SU-DHL-6 (cell line): ENCODE data around the gene INPP5E.

Source experiments
- EZH2phosphoT487 ChIP-seq: fragments of 200-600 bp; sonication (generic), shearing (Covaris generic); conservative IDR thresholded peaks from 2 replicates; pipeline ENCODE4 v1.6.1; 2018; ENCODE audit warnings: mild to moderate bottlenecking, antibody characterized with exemption, low read length, moderate library complexity, mixed read lengths
- TF ChIP-seq, protein P1 (sequence below): fragments of 200-600 bp; sonication (generic); IDR thresholded peaks from one replicate; pipeline ENCODE4 v1.5.1; 2017; ENCODE audit warnings: antibody characterized with exemption, mild to moderate bottlenecking, low read length, moderate library complexity; ENCODE audit not compliant: insufficient read depth, poor library complexity, severe bottlenecking

DNA sequence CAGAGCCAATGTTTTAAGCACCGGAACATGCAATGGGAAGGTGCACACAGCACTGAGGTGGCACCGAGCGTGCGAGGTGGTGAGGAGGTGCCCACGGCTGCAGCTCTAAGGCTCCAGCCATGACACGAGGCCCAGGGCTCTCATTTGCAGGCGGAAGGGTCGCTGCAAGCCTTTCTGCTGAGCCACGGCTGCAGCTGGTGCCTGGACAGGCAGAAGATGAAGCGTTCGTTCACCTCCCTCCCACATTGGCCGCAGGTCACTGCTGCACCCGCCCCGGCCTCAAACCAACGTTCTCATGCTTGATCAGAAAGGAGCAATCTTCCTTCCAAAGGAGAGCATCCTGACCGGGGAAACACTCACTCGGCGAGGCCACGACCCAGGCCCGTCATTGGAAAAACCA is 4.5 kb upstream of the INPP5E start:
- TF ChIP-seq, protein P1, sequence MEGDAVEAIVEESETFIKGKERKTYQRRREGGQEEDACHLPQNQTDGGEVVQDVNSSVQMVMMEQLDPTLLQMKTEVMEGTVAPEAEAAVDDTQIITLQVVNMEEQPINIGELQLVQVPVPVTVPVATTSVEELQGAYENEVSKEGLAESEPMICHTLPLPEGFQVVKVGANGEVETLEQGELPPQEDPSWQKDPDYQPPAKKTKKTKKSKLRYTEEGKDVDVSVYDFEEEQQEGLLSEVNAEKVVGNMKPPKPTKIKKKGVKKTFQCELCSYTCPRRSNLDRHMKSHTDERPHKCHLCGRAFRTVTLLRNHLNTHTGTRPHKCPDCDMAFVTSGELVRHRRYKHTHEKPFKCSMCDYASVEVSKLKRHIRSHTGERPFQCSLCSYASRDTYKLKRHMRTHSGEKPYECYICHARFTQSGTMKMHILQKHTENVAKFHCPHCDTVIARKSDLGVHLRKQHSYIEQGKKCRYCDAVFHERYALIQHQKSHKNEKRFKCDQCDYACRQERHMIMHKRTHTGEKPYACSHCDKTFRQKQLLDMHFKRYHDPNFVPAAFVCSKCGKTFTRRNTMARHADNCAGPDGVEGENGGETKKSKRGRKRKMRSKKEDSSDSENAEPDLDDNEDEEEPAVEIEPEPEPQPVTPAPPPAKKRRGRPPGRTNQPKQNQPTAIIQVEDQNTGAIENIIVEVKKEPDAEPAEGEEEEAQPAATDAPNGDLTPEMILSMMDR: no peak
- no peak for TF ChIP-seq EZH2phosphoT487
